ENCODE measurements around the gene FAM13C.

DNA sequence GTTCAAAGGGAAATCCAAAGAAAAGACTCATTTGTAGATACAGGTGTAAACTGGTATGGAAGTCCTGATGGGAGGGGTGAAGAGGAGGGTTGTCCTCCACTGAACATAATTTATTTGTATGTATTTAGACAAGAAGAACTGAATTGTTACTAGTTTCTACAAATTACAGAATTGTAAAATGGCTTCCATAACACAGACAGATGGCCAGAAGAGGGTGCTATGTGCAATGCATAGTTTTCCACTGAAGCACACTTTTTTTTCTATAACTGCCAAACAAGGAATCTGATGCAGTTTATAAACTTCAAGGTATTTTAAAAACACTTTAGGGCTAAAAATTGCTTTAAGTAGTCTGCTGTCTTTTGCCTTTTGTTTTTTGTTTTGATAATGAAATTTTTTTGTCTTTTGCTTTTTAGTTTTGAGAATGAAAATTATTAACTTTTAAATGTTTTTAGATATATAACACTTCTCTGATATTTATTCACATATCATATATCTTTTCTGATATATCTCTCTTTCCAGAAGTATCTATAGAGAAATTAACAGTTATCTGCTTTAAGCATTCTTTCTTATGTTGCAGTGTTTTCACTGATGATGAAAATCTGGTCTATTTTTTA is 127.4 kb downstream of the FAM13C start:
- no peak for TF ChIP-seq EP300 (IDR thresholded peaks at IDR 0.05)
- TF ChIP-seq CTCF (IDR thresholded peaks at IDR 0.05), result peak in 4 of 5 experiments; percentile 35 to 56 (median 42)

Data from tibial nerve (tissue), 4 donors.